Stimulated activated CD8-positive, alpha-beta memory T cell treated with anti-CD3 and anti-CD28 coated beads, Interleukin-2, amount 100 ng/mL, for 48 hours (primary cell): ENCODE results near the gene PRDX3.
"Not testable (repeated sequence)": the region's sequence is repeated elsewhere in the genome, so short reads cannot be mapped to it uniquely, and the experiment has no call there.

ENCODE experiments used
- DNase-seq, 2 donors: peaks; one replicate each; pipeline ENCODE4 v3.0.0-alpha.2; 2020; ENCODE audit warnings: low read depth in 2 of 2

PRDX3 gene

DNA sequence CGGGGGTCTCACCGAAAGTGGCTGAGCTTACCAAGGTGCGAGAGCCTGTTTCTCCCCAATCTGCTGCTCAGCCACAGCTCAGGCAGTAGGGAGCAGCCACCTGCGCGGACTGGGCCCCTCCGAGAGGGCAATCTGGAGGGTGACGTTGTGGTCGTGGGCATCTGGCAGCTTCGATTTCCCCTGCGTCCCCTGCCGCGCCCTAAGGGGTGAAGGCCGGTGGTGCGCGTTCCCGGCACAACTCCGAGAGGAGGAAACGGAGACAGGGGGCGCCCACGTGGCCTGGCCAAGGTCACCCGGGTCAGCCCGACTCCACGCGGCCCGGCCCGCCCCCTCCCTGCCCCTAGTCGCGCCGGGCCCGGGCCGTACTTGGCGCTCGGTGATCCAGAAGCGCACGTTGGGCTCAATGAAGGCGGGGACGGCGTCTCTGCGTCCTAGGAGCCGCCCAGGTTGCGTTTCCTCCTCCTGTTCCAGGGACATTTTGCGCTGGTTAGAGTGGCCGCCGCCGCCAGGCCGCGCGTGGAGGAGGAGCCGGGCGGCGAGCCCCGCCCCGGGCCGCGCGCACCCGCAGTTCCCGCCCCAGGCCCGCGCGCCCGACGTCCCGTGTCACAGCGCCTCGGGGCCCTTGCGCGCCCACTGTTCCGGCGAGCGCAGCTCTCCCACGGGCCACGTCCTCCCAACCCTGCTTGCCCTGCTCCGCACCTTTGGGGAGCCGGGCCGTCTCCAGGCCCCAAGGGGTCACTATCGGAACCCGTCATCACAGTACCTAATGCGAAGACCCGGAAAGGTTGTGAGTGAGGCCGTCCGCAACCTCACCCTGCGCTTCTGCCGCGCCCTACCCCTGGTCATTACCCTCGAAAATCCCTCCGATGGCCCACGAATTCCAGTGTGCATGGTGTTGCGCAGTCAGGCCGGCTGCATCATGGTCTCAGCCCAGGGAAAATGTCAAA, 13.2 kb downstream of the PRDX3 start, which contains the start of gene SFXN4:
Gene SFXN4, minus strand, starts transcription at position 544 of the 947 bp plus-strand sequence. Its CDS starts 67 bp downstream, at position 477.
- peak; percentile 72 to 80 for DNase-seq

DNA sequence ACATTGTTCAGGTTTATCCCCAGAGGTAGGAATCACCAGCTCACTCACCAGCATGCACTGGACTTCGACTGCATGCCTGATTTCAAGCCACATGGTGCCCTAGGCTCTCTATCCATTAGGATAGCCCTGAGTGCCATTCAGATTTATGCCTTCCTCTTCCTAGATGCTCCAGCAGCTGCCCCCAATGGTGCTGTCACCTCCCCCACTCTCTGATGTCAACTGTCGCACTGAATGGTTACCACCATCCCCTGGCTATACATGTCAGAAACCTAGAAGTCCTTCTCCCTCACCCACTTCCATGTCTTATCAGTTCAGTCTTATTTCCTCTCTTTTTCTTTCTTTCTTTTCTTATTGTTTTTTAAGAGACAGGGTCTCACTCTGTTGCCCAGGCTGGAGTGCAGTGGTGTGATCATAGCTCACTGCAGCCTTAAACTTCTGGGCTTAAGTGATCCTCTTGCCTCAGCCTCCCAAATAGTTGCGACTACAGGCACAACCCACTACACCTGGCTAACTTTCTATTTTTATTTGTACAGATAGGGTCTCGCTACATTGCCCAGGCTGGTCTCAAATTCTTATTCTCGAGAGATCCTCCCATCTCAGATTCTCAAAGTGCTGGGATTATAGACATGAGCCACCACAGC, 16.0 kb downstream of the PRDX3 start:
- DNase-seq: no peak

- DNase-seq: no peak
Observed at GRCh38 chr10:119161680-119162451, 16.7 kb downstream of the PRDX3 start.

DNA sequence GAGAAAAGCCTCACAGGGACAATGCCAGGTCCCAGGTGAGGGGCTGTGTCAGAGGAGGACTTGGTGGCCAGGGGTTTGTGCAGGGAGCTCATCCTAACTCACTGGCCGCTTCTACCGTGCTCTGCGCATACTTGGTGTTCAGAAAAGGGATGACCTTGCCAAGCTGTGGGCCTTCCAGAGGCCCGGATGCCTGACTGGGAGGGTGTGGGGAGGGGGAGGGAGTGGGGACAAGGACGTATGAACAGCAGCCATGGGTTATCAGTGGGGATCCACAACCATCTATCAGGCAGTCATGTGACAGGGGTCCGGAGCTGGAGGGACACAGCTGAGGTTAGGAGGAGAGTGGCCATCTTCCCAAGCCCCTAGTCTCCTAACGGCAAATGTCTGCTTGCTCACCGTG, 19.3 kb downstream of the PRDX3 start:
- DNase-seq: no peak

DNA sequence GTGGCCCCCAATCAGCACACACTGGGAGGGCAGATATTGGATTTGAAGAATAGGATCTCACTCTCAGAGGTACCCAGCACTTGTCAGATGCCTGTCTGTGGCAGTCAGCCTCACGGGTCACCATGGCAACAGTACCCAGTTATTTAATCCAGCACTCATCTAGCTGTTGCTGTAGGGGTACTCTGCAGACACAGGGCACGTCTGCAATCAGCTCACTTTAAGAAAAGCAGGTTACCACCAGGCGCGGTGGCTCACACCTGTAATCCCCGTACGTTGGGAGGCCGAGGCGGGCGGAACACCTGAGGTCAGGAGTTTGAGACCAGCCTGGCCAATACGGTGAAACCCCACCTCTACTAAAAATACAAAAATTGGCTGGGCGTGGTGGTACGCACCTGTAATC, 25.0 kb downstream of the PRDX3 start:
- no peak for DNase-seq

DNA sequence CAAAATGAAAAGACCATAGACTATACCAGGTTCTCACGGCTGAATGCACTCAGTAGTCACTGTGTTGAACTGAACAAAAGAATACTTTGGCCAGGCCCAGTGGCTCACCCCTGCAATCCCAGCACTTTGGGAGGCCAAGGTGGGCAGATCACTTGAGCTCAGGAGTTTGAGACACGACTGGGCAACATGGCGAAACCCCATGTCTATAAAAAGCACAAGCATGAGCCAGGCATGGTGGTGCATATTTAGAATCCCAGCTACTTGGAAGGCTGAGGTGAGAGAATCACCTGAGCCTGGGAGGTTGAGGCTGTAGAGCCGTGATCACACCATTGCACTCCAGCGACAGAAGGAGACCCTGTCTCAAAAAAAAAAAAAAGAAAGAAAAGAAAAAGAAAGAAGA, 25.6 kb downstream of the PRDX3 start:
- no peak for DNase-seq

DNA sequence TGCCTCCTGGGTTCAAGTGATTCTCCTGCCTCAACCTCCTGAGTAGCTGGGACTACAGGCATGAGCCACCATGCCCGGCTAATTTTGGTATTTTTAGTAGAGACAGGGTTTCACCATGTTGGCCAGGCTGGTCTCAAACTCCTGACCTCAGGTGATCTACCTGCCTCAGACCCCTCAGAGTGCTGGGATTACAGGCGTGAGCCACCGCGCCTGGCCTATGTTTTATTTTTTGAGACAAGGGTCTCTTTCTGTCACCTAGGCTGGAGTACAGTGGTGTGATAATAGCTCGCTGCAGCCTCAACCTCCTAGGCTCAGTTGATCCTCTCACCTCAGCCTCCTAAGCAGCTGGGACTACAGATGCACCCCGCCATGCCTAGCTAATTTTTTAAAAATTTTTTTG, 27.0 kb downstream of the PRDX3 start:
- DNase-seq: not testable (repeated sequence)

- no peak for DNase-seq
Observed at GRCh38 chr10:119149729-119150128, 28.9 kb downstream of the PRDX3 start.

DNA sequence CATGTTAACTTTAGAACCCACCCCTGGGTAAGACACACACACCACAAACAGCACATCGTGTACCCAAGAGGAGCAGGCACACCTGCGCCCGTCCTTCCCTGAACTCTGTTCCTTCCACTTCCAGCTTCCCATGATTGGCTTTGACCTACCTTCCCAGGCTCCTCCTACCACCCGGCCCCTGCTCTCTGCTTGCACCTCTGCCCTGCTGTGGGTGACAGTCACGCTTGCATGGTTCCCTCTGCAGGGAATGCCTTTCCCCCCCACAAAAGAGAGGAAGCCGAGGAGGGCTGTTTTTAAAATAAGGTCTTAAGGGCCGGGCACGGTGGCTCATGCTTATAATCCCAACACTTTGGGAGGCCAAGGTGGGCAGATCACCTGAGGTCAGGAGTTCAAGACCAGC, 29.5 kb downstream of the PRDX3 start:
- DNase-seq: no peak

DNA sequence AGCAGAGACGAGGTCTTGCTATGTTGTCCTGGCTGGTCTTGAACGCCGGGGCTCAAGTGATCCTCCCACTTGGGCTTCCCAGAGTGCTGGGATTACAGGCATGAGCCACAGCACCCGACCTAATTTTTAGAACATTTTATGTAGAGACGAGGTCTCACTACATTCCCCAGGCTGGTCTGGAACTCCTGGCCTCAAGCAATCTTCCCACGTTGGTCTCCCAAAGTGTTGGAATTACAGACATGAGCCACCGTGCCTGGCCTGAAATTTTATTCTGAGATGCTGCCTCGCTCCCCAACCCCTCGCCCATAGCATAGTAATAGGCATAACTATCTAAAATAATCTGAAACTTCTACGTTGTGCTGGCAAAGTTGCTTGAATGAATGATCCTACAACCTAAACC, 35.0 kb downstream of the PRDX3 start:
- DNase-seq: no peak

DNA sequence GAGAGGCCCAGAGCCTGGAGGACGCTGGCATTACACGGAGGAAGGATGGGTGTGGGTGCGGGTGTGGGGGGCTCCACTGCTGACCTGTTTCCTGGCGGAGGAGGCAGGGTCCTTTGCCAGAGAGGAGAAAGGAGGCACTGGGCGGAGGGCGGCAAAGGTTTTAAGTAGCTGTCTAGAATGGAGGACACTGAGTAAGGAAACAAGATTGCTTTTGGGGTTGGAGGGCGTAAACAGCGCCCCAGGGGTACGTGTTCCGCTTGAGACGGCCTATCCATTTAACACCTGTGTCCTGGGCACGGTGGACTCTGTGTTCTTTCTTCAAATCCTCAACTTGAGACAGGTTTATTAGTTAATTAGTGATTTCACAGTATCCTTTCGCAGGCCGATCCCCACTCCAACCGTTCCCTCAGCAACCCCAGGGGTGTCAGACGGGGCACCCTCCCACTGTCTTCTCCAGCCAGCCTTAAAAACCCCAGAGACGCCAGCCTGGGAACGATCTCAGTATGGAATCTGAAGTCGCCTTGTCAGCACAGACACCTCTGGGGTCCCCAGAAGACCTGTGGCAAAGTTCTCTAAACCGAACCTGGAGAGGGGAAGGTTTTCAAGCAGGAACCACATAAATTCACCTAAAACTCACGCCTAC, 37.9 kb downstream of the PRDX3 start:
- DNase-seq: no peak

DNA sequence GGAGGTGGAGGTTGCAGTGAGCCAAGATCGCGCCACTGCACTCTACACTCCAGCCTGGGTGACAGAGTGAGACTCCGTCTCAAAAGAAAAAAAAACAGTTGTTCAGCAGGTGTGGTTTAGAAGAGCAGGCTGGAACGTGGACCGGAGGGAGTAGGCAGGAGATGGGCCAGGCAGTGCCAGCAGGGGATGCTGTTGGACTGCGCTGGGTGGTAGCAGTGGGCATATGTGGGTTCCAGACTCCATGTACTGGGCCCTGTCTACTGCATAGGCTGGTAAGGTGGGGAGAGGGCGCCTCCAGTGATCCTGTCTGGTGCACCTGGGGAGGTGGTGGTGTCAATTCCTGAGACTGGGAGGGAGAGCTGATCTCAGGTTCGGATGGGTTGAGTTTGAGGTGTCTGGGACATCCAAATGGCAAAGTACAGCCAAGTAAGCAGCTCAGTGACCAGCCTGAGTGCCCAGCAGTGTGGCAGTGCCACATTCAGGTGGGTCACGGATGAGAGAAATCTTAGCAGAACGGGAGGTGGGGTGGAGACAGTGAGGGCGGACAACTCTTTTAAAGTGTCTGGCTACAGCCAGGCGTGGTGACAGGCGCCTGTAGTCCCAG, 39.0 kb downstream of the PRDX3 start:
- DNase-seq: peak in 1 of 2 donors; percentile 34

DNA sequence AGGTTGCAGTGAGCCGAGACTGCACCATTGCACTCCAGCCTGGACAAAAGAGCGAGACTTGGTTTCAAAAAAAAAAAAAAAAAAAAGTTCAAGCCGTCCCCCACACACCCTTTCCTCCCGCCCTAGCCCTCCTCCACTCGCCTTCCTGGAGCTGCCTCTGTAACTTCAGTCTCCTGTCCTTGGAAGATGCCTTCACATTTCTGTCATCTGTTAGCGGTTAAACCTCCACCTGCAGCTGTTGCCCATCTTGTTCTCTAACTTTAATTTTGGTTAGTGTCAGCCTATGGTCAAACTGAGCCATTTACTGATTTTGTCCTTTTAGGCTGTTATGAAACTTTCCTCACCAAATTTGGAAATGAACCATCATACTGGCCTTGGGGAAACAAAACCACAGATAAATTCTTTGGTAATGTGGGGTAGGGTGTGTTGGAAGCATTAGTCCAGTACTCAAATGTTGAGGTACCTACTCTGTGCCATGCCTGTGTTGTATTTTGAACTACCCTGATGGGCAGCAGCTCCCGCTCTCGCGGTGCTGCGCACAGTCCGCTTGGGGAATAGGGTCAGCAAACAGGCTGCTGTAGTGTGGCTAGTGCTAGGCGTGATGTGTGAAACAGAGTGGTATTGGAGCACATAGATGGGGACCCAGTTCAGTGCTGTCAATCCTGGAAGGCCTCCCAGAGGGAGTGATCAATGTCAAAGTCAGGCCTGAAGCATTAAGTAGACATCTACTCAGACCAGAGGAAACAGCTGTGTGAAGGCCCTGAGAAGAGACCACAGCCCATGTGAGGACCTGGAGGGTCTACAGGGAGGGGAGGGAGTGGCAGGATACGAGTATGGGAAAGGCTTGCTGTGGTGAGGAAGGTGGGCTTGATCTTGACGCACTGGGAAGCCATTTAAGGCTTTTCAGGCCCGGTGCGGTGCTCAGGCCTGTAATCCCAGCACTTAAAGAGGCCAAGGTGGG, 40.0 kb downstream of the PRDX3 start:
- no peak for DNase-seq

DNA sequence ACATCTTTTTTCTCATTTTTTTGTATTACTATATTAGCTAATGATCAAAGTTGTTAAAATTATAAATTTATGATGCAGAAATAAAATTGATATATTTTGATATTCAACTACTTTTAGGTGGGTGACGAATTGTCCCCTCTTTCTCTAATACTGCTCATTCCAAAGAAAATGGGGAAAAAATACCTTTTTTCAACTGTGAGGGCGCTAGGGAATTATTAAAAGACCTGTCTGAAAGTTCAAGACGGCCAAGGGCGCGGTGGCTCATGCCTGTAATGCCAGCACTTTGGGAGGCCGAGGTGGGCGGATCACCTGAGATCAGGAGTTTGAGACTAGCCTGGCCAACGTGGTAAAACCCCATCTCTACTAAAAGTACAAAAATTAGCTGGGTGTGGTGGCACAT, 40.7 kb downstream of the PRDX3 start:
- DNase-seq: not testable (repeated sequence)

DNA sequence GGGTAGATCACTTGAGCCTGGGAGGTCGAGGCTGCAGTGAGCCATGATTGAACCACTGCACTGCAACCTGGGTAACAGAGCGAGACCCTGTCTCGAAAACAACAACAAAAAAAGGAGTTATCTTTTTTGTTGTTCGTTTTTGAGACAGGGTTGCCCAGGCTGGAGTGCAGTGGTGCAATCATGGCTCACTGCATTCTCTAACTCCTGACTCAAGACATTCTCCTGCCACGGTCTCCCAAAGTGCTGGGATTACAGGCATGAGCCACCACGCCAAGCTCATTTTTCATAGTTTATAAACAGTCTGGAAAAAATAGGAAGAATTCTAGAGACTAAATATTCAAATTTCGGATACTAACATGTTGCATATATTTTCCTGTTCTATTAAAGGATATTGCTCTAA, 42.5 kb downstream of the PRDX3 start:
- DNase-seq: no peak

- no peak for DNase-seq
Observed at GRCh38 chr10:119135513-119135881, 43.1 kb downstream of the PRDX3 start.

- DNase-seq: peak in 1 of 2 donors; percentile 61
Observed at GRCh38 chr10:119133949-119134348, 44.7 kb downstream of the PRDX3 start.

DNA sequence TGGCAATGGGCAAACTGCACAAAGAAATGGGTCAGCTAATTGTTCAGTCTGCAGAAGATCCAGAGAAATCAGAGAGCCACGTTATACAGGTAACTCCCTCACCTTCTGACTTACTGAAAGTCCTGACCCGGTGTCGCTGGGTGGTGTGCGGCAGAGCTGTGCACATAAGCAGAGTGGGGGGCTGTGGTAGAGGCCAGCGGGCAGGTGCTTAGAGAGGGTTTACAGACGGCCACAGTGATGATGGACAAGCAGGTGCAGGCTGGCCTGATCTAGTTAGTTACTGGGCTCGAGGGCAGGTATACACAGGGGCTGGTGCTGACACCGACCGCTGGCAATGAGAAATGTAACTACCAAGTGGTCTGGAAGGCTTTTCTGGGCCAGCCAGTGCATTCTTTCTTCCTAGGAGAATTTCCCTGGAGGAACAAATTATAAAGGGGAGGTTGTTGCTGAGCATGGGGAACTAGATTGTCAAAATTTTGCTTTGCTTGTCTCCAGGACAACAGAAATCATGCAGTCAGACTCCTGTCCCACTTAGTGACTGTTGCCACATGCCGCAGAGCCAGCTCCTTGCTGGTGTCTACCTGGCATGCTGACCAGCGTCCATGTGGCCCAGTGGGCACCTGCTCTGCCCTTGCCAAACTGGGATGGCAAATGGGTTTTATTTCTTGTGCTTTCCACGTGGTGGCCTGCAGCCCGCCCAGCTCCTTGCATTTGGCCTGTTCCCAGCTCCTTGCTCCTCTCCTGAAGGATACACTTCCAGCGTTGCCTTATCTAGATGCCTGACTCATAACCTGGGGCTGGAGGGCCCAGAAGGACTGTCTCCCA, 45.9 kb downstream of the PRDX3 start:
- DNase-seq: no peak

DNA sequence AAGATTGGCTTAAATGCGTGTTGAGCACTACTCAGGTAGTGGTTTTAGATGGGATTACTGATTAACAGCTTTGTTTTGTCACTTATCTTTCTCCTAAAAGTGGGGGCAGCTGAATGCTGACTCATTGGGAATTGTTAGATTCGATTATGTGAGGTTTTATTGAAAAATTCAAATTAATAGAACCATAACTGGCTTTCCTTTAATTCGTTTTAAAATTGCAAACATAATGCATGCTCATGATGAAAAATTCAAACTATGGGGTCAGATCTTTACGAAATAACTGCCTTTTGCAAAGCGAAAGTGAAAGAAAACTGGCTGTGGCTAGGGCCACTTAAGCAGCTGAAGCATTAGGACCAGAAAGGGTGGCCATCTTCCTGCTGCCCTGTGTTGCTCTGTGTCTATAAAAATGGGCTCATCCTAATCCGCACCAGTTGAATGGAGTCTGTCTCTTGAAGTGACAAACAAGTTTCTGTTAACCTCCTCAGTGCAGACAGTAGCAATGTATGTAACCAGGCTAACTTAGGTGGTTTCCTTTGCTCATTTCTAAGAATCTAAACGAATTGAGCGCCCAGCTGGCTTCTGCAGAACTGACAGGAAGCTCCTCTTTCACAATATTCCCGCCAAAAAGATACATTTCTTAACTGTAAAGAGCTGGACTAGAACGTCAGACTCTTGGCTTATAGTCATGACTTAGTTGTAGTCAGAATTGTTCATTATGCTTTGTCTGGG, 46.9 kb downstream of the PRDX3 start:
- DNase-seq: peak in 1 of 2 donors; percentile 19
